ENCODE measurements around the gene IL4.

The IL4 gene

DNA sequence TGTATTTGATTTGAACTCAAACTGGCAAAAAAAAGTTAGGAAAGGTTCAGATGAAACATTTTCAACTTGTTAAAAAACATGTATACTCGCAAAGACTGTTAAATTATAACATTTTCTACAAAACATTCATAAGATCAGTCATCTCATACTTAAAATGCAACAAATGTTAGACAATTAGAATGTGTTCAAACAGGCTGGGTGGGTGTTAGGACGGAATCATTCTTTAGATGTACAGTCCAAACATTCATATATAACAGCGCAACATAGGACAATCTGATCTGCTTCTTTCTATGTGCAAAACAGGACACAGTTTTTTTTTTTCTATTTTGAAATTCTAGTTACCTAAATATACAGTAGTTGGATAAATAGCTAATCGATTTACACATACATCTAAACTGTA, 22.2 kb downstream of the IL4 start:
- TF ChIP-seq, protein P1, sequence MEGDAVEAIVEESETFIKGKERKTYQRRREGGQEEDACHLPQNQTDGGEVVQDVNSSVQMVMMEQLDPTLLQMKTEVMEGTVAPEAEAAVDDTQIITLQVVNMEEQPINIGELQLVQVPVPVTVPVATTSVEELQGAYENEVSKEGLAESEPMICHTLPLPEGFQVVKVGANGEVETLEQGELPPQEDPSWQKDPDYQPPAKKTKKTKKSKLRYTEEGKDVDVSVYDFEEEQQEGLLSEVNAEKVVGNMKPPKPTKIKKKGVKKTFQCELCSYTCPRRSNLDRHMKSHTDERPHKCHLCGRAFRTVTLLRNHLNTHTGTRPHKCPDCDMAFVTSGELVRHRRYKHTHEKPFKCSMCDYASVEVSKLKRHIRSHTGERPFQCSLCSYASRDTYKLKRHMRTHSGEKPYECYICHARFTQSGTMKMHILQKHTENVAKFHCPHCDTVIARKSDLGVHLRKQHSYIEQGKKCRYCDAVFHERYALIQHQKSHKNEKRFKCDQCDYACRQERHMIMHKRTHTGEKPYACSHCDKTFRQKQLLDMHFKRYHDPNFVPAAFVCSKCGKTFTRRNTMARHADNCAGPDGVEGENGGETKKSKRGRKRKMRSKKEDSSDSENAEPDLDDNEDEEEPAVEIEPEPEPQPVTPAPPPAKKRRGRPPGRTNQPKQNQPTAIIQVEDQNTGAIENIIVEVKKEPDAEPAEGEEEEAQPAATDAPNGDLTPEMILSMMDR (conservative IDR thresholded peaks at IDR 0.05; ENCODE audit: control insufficient read depth, insufficient read depth, low read depth, low read length) = no peak
- DNase-seq (ENCODE audit: low read depth) = no peak
- H3K4me3 ChIP-seq (ENCODE audit: control insufficient read depth, low read depth, low read length) = no peak overlapping the region

DNA sequence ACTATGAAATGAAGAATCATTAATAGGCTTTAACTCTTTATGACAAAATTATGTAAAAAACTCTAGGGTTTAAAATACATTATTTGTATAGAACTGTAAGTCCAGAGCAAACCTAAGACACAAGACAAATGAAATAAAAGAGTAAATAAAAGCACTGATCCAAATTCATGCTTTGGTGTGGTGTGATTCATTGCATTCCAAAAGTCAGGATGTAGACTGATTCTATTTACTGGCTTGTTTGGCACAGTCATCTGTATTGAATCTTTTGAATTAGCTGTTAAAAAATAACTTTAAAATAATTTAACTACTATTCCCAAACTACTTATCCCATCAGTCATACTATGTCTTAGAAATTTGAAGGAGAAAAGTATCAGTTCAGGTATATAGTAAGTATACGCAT, 31.1 kb downstream of the IL4 start:
- peak; percentile 51 for DNase-seq (ENCODE audit: low read depth)
- TF ChIP-seq, protein P1 (conservative IDR thresholded peaks at IDR 0.05; ENCODE audit: control insufficient read depth, insufficient read depth, low read depth, low read length) = no peak
- H3K4me3 ChIP-seq (ENCODE audit: control insufficient read depth, low read depth, low read length) = no peak overlapping the region

DNA sequence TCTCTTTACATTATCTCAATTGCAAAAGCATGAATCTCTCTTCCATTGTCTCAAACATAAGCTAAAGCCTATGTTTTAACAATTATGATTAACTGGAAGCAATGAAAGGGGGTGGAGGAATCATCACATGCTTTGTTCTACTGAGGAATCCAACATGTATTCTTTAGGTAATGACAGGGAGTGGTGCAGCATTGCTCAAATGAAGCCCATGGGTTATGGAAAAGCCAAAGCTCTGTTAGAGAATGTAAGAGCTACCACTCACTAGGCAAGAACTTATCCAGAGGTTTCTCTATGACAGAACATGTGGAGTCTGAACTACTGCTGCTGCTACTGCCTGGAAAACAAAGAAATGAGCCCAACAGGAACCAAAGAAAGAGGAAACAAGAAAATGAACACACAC, 34.9 kb downstream of the IL4 start:
- H3K4me3 ChIP-seq (ENCODE audit: control insufficient read depth, low read depth, low read length) = no peak overlapping the region
- TF ChIP-seq, protein P1 (conservative IDR thresholded peaks at IDR 0.05; ENCODE audit: control insufficient read depth, insufficient read depth, low read depth, low read length) = no peak
- DNase-seq (ENCODE audit: low read depth) = no peak

DNA sequence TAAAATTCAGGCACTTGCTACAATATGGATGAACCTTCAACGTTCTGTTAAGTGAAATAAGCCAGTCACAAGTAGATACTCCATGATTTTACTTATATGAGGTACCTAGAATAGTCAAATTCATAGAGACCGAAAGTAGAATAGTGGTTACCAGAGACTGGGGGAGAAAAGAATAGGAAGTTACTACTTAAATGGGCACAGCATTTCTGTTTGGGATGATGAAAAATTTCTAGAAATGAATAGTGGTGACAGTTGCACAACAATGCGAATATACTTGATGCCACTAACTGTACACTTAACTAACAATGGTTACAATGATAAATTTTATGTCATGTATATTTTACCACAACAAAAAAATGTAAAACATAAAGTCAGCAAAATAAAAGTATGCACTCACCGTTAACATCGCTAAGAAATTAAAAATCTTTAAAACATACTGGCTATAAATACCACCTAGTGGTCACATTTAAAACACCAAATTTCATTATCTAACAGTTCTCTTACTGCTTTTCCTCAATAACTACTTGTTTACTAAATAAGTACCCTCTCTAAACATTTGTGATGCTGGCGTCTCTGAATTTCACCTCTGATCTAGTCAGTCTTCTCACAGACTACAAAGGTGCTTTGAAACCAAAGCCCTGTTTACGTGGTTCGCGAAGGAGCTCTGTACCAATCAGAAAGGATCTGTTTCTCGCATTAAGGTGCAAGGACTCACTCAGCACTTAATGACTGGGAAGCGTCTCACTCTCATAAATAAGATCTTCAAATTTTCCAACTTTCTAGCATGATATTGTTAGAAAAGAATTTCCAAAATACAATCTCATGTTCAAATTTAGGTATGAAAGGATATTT, 40.9 kb downstream of the IL4 start:
- DNase-seq (ENCODE audit: low read depth) = peak; percentile 32
- no peak overlapping the region for H3K4me3 ChIP-seq (ENCODE audit: control insufficient read depth, low read depth, low read length)
- TF ChIP-seq, protein P1 (conservative IDR thresholded peaks at IDR 0.05; ENCODE audit: control insufficient read depth, insufficient read depth, low read depth, low read length) = peak; percentile 51

DNA sequence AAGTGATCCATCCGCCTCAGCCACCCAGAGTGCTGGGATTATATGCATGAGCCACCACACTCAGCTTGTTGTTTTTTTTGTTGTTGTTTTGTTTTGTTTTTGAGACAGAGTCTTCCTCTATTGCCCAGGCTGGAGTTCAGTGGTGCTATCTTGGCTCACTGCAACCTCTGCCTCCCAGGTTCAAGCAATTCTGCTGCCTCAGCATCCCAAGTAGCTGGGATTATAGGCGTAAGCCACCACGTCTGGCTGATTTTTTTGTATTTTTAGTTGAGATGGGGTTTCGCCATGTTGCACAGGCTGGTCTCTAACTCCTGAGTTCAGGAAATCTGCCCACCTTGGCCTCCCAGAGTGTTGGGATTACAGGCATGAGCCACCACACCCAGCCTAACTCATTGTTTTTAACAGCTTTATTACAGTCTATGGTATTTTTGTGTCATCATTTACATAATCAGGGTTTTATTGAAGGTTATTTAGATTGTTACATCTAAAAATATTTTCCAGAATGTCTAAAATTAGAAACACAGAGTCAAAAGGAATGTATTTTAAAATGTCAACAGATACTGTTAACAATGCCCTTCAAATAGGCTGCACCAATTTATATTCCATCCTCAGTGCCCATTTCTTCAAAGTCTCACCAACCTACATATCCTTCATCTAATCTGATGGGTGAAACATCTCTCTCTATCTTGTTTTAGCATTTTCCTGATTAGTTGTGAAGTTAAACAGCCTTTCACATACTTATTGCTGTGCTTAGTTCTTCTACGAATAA, 44.9 kb downstream of the IL4 start:
- TF ChIP-seq, protein P1 (conservative IDR thresholded peaks at IDR 0.05; ENCODE audit: control insufficient read depth, insufficient read depth, low read depth, low read length) = no peak
- no peak for DNase-seq (ENCODE audit: low read depth)
- no peak overlapping the region for H3K4me3 ChIP-seq (ENCODE audit: control insufficient read depth, low read depth, low read length)

DNA sequence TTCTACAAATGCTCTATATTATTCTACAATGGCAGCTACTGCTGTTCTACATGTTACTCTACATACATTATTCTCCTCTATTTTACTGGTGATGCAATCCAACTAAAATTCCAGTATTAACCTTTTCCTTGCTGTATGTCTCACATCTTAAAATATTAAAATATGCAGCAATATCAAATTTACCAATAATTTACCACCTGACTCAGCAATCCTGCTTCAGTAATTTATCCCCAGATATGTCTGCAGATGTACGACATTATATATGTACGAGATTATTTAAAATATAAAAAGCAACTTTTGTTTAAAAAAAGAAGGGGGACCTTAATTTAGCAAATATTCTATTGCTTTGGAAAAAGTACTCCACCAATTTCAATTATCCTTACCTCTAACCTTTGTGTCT, 52.0 kb downstream of the IL4 start:
- TF ChIP-seq, protein P1 (conservative IDR thresholded peaks at IDR 0.05; ENCODE audit: control insufficient read depth, insufficient read depth, low read depth, low read length) = no peak
- no peak for DNase-seq (ENCODE audit: low read depth)
- no peak overlapping the region for H3K4me3 ChIP-seq (ENCODE audit: control insufficient read depth, low read depth, low read length)
